Activated CD4-positive, alpha-beta T cell treated with anti-CD3 and anti-CD28 coated beads, Interleukin-2, amount 50 U/mL, for 4 hours (primary cell): ENCODE results near the gene PPP2R3B.
"Not testable (repeated sequence)": the region's sequence is repeated elsewhere in the genome, so short reads cannot be mapped to it uniquely, and the experiment has no call there.

Experiments used
- DNase-seq, 2 experiments: peaks; one replicate each; pipeline ENCODE4 v3.0.0-alpha.2; 2020

The PPP2R3B gene

GRCh38 chrX:317424-318067 lies 69.2 kb downstream of the PPP2R3B start:
- DNase-seq = no peak

DNA sequence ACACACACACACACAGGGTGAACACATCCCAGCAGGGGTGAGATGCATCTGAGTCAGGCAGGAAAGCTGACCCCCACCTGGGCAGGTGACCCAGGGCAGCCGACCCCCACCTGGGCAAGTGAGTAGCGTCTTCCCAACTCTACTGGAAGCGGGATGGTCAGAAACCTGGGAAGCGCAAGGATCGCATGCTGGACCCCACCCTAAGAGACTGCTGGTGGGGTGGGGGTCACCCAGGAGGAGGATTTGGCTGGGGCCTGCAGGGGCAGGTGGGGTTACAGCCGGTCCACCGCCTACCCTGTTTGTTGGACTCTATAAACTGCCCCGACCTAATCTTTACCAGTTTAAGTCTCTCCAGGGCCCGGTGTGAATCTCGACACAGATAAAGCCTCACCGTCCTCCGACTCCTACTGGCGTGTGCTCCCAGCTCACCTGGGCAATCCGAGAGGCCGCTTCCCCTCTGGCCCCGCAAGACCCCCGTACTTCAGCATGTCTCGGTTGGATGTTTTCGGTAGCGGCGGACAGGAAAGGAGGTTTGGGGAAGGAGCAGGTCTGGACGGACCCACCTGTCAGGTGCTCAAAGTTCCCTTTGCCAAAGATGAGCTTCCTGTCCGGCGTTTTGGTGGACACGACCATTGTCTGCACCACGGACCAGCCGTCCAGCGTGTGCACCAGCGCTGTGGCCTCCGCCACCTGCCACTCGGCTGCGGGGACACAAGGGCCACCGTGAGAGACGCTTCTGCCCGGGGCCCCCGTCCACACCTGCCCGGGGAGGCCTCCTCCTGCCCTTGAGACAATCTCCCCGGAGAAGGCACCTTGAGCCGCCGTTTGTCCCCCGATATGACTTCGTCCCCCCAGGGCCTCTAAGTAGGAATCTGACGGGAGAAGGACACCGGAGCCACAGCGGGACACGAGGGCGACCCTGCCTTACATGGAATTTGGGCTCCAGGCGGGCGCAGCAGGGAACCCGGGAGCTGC lies 70.1 kb downstream of the PPP2R3B start:
- DNase-seq = no peak

GRCh38 chrX:314781-315595 lies 71.7 kb downstream of the PPP2R3B start:
- no peak for DNase-seq

- DNase-seq = no peak
These were observed 72.7 kb downstream of the PPP2R3B start for GRCh38 chrX:314049-314448.

DNA sequence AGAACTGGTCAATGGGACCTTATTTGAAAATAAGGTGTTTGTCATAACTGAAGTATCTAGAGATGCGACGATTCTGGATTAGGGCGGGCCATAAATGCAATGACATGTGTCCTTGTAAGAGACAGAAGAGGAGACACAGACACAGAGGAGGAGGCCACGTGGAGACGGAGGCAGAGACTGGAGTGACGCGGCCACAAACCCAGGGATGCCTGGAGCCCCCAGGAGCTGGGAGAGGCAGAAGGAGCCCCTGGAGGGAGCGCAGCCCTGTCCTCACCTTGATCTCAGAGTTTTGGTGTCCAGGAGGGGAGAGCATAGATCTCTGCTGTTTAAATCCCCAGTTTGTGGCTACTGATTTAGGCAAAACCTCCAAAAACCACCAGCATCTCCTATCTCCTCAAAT lies 73.2 kb downstream of the PPP2R3B start:
- DNase-seq = no peak

- no peak for DNase-seq
These were observed 73.9 kb downstream of the PPP2R3B start for GRCh38 chrX:312621-313331.

- DNase-seq = no peak
These were observed 75.3 kb downstream of the PPP2R3B start for GRCh38 chrX:311156-312129.

DNA sequence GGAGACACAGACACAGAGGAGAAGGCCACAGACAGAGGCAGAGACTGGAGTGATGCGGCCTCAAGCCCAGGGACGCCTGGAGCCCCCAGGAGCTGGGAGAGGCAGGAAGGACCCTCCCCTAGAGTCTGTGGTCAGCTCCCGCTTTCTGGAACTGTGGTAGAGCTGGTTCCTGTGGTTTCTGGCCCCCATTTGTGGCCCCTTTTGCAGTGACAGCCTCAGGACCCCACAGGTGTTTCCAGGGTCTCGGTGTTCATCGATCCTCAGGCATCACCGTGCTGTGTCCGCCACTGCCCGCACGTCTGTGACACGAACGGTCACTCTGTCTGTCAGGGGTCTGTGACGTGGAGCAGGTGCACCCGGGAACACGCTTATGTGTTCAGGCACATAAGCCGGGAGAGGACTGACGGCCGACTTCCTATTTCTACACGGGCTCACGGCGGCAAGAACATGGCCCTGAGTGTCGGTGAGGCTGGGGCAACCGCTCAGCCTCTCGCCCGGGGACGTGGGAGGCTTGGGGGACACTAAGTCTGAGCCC lies 76.0 kb downstream of the PPP2R3B start:
- no peak for DNase-seq

- no peak for DNase-seq
These were observed 77.7 kb downstream of the PPP2R3B start for GRCh38 chrX:308821-309520.

GRCh38 chrX:307261-308111 lies 79.2 kb downstream of the PPP2R3B start:
- DNase-seq = no peak

DNA sequence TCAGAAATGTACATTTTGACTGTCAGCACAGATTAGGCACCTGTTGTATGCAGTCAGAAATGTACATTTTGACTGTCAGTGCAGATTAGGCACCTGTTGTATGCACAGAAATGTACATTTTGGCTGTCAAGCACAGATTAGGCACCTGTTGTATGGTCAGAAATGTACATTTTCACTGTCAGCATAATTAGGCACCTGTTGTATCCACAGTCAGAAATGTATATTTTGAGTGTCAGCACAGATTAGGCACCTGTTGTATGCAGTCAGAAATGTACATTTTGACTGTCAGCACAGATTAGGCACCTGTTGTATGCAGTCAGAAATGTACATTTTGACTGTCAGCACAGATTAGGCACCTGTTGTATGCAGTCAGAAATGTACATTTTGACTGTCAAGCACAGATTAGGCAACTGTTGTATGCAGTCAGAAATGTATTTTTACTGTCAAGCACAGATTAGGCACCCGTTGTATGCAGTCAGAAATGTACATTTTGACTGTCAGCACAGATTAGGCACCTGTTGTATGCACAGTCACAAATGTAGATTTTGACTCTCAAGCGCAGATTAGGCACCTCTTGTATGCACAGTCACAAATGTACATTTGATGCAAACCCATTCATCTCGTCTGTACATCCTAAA lies 80.0 kb downstream of the PPP2R3B start:
- DNase-seq = not testable (repeated sequence)

- not testable (repeated sequence) for DNase-seq
These were observed 80.7 kb downstream of the PPP2R3B start for GRCh38 chrX:305781-306613.

GRCh38 chrX:302975-303374 lies 83.7 kb downstream of the PPP2R3B start:
- DNase-seq = no peak

- DNase-seq = no peak
These were observed 86.4 kb downstream of the PPP2R3B start for GRCh38 chrX:300334-300733.

- DNase-seq = no peak
These were observed 87.7 kb downstream of the PPP2R3B start for GRCh38 chrX:298993-299392.

DNA sequence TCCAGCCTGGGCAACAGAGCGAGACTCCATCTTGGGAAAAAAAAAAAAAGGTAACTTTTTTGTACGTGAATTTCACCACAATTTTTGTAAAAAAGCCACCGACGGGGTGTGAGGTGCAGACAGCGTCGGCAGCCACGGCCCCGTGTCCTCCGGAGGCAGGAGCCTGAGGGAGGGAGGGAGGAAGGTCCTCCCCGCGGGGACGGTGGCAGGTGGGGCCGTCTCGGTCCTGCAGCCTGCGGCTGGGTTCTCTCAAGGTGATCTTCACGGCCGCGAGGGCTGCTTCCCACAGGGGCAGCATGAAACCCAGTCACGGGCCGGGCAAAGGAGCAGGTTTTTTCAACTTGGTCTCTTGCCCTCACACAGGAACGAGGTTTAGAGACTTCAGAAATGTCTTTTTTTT lies 91.6 kb downstream of the PPP2R3B start:
- DNase-seq = no peak

DNA sequence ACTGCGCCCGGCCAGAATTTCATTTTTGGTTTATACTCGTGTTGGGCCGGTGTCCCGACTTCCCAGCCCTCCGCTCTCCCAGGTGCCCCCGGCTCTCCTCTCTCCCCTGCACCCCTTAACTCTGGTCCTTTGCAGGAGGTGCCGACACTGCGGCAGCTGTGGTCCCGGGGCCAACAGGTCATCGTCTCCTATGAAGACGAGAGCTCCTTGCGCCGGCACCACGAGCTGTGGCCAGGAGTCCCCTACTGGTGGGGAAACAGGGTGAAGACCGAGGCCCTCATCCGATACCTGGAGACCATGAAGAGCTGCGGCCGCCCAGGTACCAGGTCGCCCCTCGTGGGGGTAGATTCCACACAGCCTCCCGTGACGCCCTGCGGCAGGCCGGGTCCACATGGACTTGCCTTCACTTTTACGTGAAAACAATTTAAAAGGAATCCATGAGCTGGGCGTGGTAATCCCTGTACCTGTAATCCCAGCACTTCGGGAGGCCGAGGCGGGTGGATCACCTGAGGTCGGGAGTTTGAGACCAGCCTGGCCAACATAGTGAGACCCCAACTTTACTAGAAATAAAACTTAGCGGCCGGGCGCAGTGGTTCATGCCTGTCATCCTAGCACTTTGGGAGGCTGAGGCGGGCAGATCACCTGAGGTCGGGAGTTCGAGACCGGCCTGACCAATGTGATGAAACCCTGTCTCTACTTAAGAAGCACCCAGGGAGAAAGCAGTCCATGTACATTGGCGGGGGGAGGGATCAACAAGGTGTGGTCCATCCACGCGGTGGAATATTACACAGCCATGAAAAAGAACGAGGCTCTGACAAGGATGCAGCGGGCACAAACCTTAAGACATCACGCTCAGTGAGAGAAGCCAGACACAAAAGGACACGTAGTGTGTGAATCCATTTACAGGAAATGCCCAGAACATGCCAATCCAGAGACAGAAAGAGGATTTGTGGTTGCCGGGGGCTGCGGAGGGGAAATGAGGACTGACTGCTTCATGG lies 93.5 kb downstream of the PPP2R3B start:
- no peak for DNase-seq
